Stimulated activated CD4-positive, alpha-beta T cell treated with anti-CD3 and anti-CD28 coated beads, Interleukin-4, amount 100 ng/mL, for 1 hour (primary cell): Measurements from ENCODE around the gene ARHGAP24.

Experiments used
- DNase-seq: peaks from one replicate; pipeline ENCODE4 v3.0.0-alpha.2; 2020

The ARHGAP24 gene

GRCh38 chr4:85520765-85521749, 46.1 kb downstream of the ARHGAP24 start:
- DNase-seq = no peak

GRCh38 chr4:85522277-85522676, 47.3 kb downstream of the ARHGAP24 start:
- no peak for DNase-seq

GRCh38 chr4:85522836-85523235, 47.9 kb downstream of the ARHGAP24 start:
- no peak for DNase-seq

- DNase-seq = no peak
Observed at GRCh38 chr4:85527815-85528214, 52.9 kb downstream of the ARHGAP24 start.

- DNase-seq = no peak
Observed at GRCh38 chr4:85531560-85532341, 56.8 kb downstream of the ARHGAP24 start.

- DNase-seq = no peak
Observed at GRCh38 chr4:85534120-85534519, 59.2 kb downstream of the ARHGAP24 start.

- no peak for DNase-seq
Observed at GRCh38 chr4:85543832-85544231, 68.9 kb downstream of the ARHGAP24 start.

- DNase-seq = no peak
Observed at GRCh38 chr4:85544751-85545150, 69.8 kb downstream of the ARHGAP24 start.

- no peak for DNase-seq
Observed at GRCh38 chr4:85548116-85548515, 73.2 kb downstream of the ARHGAP24 start.

- DNase-seq = no peak
Observed at GRCh38 chr4:85548841-85549240, 73.9 kb downstream of the ARHGAP24 start.

- no peak for DNase-seq
Observed at GRCh38 chr4:85555206-85555605, 80.3 kb downstream of the ARHGAP24 start.

- DNase-seq = no peak
Observed at GRCh38 chr4:85556283-85556682, 81.3 kb downstream of the ARHGAP24 start.

- no peak for DNase-seq
Observed at GRCh38 chr4:85557016-85557901, 82.3 kb downstream of the ARHGAP24 start.

GRCh38 chr4:85565761-85566480, 91.0 kb downstream of the ARHGAP24 start:
- DNase-seq = no peak

- DNase-seq = no peak
Observed at GRCh38 chr4:85569730-85570299, 94.9 kb downstream of the ARHGAP24 start.

GRCh38 chr4:85570388-85570787, 95.4 kb downstream of the ARHGAP24 start:
- DNase-seq = no peak

- DNase-seq = no peak
Observed at GRCh38 chr4:85571008-85571407, 96.1 kb downstream of the ARHGAP24 start.

GRCh38 chr4:85573270-85573669, 98.3 kb downstream of the ARHGAP24 start:
- no peak for DNase-seq

GRCh38 chr4:85577307-85577706, 102.4 kb downstream of the ARHGAP24 start:
- DNase-seq = no peak

GRCh38 chr4:85579942-85580341, 105.0 kb downstream of the ARHGAP24 start:
- no peak for DNase-seq

- no peak for DNase-seq
Observed at GRCh38 chr4:85580489-85580888, 105.5 kb downstream of the ARHGAP24 start.

- DNase-seq = no peak
Observed at GRCh38 chr4:85587952-85588351, 113.0 kb downstream of the ARHGAP24 start.
